Measurements from ENCODE around the gene BAIAP2.

- TF ChIP-seq, protein P1, sequence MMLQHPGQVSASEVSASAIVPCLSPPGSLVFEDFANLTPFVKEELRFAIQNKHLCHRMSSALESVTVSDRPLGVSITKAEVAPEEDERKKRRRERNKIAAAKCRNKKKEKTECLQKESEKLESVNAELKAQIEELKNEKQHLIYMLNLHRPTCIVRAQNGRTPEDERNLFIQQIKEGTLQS (IDR thresholded peaks at IDR 0.05; ENCODE audit: borderline replicate concordance, extremely low read depth, low read depth, low read length) = no peak
- TF ChIP-seq MYC (IDR thresholded peaks at IDR 0.05; ENCODE audit: insufficient read depth, insufficient read length, insufficient replicate concordance, low read length, severe bottlenecking) = no peak
- TF ChIP-seq EZH2 (IDR thresholded peaks at IDR 0.05; ENCODE audit: borderline replicate concordance, control insufficient read depth, low read depth, low read length) = no peak
- no peak for TF ChIP-seq CTCF (IDR thresholded peaks at IDR 0.05 in 2 of 3, conservative IDR thresholded peaks at IDR 0.05 in 1 of 3; ENCODE audit: control insufficient read depth in 2 of 3, extremely low read depth in 1 of 3, insufficient read depth in 1 of 3, low read depth in 3 of 3, low read length in 3 of 3)
- TF ChIP-seq ZNF274 (IDR thresholded peaks at IDR 0.05; ENCODE audit: insufficient read depth, insufficient read length) = no peak
- TF ChIP-seq, protein P2, sequence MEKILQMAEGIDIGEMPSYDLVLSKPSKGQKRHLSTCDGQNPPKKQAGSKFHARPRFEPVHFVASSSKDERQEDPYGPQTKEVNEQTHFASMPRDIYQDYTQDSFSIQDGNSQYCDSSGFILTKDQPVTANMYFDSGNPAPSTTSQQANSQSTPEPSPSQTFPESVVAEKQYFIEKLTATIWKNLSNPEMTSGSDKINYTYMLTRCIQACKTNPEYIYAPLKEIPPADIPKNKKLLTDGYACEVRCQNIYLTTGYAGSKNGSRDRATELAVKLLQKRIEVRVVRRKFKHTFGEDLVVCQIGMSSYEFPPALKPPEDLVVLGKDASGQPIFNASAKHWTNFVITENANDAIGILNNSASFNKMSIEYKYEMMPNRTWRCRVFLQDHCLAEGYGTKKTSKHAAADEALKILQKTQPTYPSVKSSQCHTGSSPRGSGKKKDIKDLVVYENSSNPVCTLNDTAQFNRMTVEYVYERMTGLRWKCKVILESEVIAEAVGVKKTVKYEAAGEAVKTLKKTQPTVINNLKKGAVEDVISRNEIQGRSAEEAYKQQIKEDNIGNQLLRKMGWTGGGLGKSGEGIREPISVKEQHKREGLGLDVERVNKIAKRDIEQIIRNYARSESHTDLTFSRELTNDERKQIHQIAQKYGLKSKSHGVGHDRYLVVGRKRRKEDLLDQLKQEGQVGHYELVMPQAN (conservative IDR thresholded peaks at IDR 0.05) = no peak
- no peak for TF ChIP-seq POLR2A (IDR thresholded peaks at IDR 0.05; ENCODE audit: low read depth, low read length)
- TF ChIP-seq NFYA (IDR thresholded peaks at IDR 0.05; ENCODE audit: borderline replicate concordance, low read depth, low read length) = no peak
- TF ChIP-seq CBFB (IDR thresholded peaks at IDR 0.05; ENCODE audit: low read depth) = no peak
- TF ChIP-seq TCF12 (IDR thresholded peaks at IDR 0.05; ENCODE audit: low read depth, low read length) = no peak
- TF ChIP-seq ATF2 (IDR thresholded peaks at IDR 0.05; ENCODE audit: low read length) = no peak
Measured at GRCh38 chr17:81130385-81131361, 95.7 kb downstream of the BAIAP2 start.
